GM12891 (cell line): ENCODE results near the gene SSH2.

Experiments used
- POLR2A ChIP-seq: IDR thresholded peaks from 2 replicates; pipeline ENCODE4 v1.6.1; 2011; ENCODE audit warnings: low read depth, low read length, control low read depth
- POLR2AphosphoS5 ChIP-seq: IDR thresholded peaks from 2 replicates; pipeline ENCODE4 v1.6.1; 2011; ENCODE audit warnings: low read depth, low read length, control low read depth
- SPI1 ChIP-seq: IDR thresholded peaks from 2 replicates; pipeline ENCODE4 v1.6.1; 2011; ENCODE audit warnings: low read depth, low read length, control low read depth
- TAF1 ChIP-seq: IDR thresholded peaks from 2 replicates; pipeline ENCODE4 v1.6.1; 2011; ENCODE audit warnings: low read depth, low read length, control low read depth

DNA sequence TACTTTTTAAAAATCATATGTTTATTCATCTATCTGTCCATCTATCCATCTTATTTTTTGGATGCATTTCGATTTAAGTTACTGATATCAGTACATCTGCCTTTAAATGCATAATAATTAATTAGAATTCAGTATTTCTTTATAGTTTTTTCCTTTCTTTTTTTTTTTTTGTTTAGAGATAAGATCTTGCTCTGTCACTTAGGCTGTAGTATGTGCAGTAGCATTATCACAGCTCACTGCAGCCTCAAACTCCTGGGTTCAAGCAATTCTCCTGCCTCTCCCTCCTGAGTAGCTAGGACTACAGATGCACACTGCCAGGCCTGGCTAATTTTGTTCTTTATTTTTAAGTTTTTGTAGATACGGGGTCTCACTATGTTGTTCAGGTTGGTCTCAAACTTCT is 133.4 kb downstream of the SSH2 start:
- no peak for TF ChIP-seq TAF1
- no peak for TF ChIP-seq POLR2AphosphoS5
- no peak for TF ChIP-seq POLR2A
- no peak for TF ChIP-seq SPI1
